Astrocyte (in vitro differentiated cells and primary cell): Measurements from ENCODE around the gene PALMD.

Source experiments
- CTCF ChIP-seq: IDR thresholded peaks from 2 replicates; pipeline ENCODE4 v1.5.1; 2011; ENCODE audit warnings: low read depth, mild to moderate bottlenecking, inconsistent platforms, low read length, moderate library complexity; ENCODE audit not compliant: insufficient read depth
- EZH2 ChIP-seq: IDR thresholded peaks from 2 replicates; pipeline ENCODE4 v1.6.1; 2012; ENCODE audit warnings: mild to moderate bottlenecking, low read length, inconsistent platforms; ENCODE audit not compliant: insufficient read depth

GRCh38 chr1:99707535-99708142, 61.7 kb downstream of the PALMD start:
- TF ChIP-seq CTCF (peak; percentile 94), EZH2 (no peak)
